ES-I3 (cell line): Measurements from ENCODE around the gene TPD52L1.
A peak's percentile ranks its signal among the peaks of the same experiment; 100 is the strongest.

ENCODE experiments used
- H3K36me3 ChIP-seq: 2 replicates; pipeline ENCODE4 v1.6.1; 2013; ENCODE audit warnings: mild to moderate bottlenecking, low read length, control low read depth, moderate library complexity; ENCODE audit not compliant: insufficient read depth
- H3K4me1 ChIP-seq: 2 replicates; pipeline ENCODE4 v1.6.1; 2013; ENCODE audit warnings: mild to moderate bottlenecking, control low read depth, low read length; ENCODE audit not compliant: insufficient read depth
- H3K9ac ChIP-seq: 2 replicates; pipeline ENCODE4 v1.6.1; 2013; ENCODE audit warnings: low read depth, mild to moderate bottlenecking, low read length, moderate library complexity
- H3K9me3 ChIP-seq: 2 replicates; pipeline ENCODE4 v1.6.1; 2013; ENCODE audit warnings: mild to moderate bottlenecking, low read length, moderate library complexity; ENCODE audit not compliant: control insufficient read depth, insufficient read depth

Gene TPD52L1

GRCh38 chr6:125153391-125154117 is at the start of gene TPD52L1:
TSS of gene TPD52L1 (plus strand) at chr6:125153773. CDS start at chr6:125153952, 179 bp downstream.
- Histone ChIP-seq H3K36me3 (no peaks in the 10 kb centered on the region), H3K9me3 (no peaks in the 10 kb centered on the region), H3K4me1 (no peaks in the 10 kb centered on the region), H3K9ac (peak within 1 kb of the TSS; percentile 80)

GRCh38 chr6:125104425-125104824 is 49.1 kb upstream of the TPD52L1 start:
- peaks cover 8% of the 10 kb centered on the region for H3K4me1 ChIP-seq
- no peaks in the 10 kb centered on the region for H3K9me3 ChIP-seq
- H3K36me3 ChIP-seq: no peaks in the 10 kb centered on the region
- no peak overlapping the region for H3K9ac ChIP-seq

GRCh38 chr6:125107048-125107447 is 46.5 kb upstream of the TPD52L1 start:
- H3K9ac ChIP-seq: no peak overlapping the region
- peaks cover 8% of the 10 kb centered on the region for H3K4me1 ChIP-seq
- H3K9me3 ChIP-seq: 0 out of 2 replicates have a peak, but pooled peaks cover 3% of the 10 kb centered on the region
- no peaks in the 10 kb centered on the region for H3K36me3 ChIP-seq

- H3K9ac ChIP-seq: no peak overlapping the region
- peaks cover 8% of the 10 kb centered on the region for H3K4me1 ChIP-seq
- 0 out of 2 replicates have a peak, but pooled peaks cover 3% of the 10 kb centered on the region for H3K9me3 ChIP-seq
- H3K36me3 ChIP-seq: no peaks in the 10 kb centered on the region
Observed at GRCh38 chr6:125107896-125108295, 45.7 kb upstream of the TPD52L1 start.

GRCh38 chr6:125110056-125110455 is 43.5 kb upstream of the TPD52L1 start:
- no peaks in the 10 kb centered on the region for H3K36me3 ChIP-seq
- no peaks in the 10 kb centered on the region for H3K4me1 ChIP-seq
- 0 out of 2 replicates have a peak, but pooled peaks cover 3% of the 10 kb centered on the region for H3K9me3 ChIP-seq
- no peak overlapping the region for H3K9ac ChIP-seq

- 0 out of 2 replicates have a peak, but pooled peaks cover 3% of the 10 kb centered on the region for H3K9me3 ChIP-seq
- no peaks in the 10 kb centered on the region for H3K36me3 ChIP-seq
- no peak overlapping the region for H3K9ac ChIP-seq
- no peaks in the 10 kb centered on the region for H3K4me1 ChIP-seq
Observed at GRCh38 chr6:125111219-125111983, 42.2 kb upstream of the TPD52L1 start.

DNA sequence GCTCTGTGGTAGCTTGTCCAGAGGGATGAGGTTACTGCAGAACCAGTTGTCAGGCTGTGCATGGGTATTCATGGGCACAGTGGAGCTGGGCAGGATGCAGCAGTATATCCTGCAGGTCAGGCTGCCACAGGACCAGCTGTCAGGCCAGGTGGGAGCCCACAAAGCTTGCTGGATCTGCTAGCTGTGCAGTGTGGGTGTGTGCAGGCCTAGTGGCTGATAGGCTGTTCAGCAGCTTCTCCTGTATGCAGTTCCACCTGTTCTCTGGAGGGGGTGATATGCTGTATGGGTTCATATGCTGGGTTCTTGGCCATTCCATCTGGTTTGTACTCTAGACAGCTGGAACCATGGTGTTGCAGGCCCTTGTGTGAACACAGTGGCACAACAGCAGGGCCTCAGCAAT is 40.6 kb upstream of the TPD52L1 start:
- H3K36me3 ChIP-seq: no peaks in the 10 kb centered on the region

DNA sequence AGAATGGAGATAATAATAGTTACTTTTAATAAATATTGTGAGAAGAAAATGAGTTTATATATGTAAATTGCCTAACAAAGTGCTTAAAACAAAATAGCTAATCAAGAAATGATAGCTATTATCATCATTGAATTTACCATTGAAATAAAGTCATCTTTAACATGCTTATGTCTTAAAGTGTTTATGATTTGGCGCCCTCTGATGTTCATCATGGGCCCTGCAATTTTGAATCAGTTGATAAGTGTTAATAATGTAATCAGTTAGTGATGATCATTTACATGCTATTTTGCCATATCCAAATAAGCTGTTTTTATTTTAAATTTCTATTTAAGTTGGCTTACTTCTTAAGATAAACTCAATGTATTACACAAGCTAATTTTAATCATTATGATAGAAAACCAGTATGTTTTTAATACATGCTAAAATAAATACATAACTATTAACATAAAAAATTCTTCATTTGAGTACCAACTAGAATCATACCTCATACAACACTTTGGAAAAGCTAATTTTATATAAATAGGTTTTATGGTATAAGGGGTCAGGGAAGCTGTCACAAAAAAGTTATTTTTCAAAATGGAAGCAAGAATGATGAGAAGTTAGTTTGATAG is 39.2 kb upstream of the TPD52L1 start:
- no peaks in the 10 kb centered on the region for H3K36me3 ChIP-seq
- H3K9ac ChIP-seq: no peak overlapping the region
- H3K4me1 ChIP-seq: no peaks in the 10 kb centered on the region

More for the DNA sequence above, 40.6 kb upstream of the TPD52L1 start:
- Histone ChIP-seq H3K9me3 (0 out of 2 replicates have a peak, but pooled peaks cover 3% of the 10 kb centered on the region), H3K4me1 (no peaks in the 10 kb centered on the region), H3K9ac (no peak overlapping the region)

GRCh38 chr6:125116170-125116569 is 37.4 kb upstream of the TPD52L1 start:
- no peaks in the 10 kb centered on the region for H3K4me1 ChIP-seq
- no peaks in the 10 kb centered on the region for H3K36me3 ChIP-seq
- no peak overlapping the region for H3K9ac ChIP-seq
- no peaks in the 10 kb centered on the region for H3K9me3 ChIP-seq

More for the DNA sequence above, 39.2 kb upstream of the TPD52L1 start:
- H3K9me3 ChIP-seq: 0 out of 2 replicates have a peak, but pooled peaks cover 3% of the 10 kb centered on the region

GRCh38 chr6:125116710-125117109 is 36.9 kb upstream of the TPD52L1 start:
- no peak overlapping the region for H3K9ac ChIP-seq
- H3K4me1 ChIP-seq: no peaks in the 10 kb centered on the region
- H3K9me3 ChIP-seq: no peaks in the 10 kb centered on the region
- H3K36me3 ChIP-seq: no peaks in the 10 kb centered on the region

DNA sequence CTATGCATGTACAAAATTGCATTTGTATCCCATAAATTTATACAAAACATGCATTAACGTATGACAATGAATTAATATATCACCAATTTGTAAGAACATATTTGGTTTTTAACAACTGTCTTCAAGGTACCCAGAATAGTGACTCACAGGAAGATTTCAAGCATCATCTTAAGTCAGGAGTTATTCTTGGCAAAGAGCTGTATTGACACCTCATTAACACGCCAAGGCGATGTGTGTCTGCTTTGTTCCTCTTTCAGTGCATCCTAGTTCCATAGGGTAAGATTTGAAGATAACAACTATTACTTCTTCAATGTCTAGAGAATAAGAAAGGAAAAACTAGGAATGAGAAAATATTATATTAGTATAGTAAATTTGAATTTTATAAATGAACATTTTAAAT is 35.8 kb upstream of the TPD52L1 start:
- Histone ChIP-seq H3K36me3 (no peaks in the 10 kb centered on the region), H3K9ac (no peak overlapping the region), H3K9me3 (no peaks in the 10 kb centered on the region), H3K4me1 (no peaks in the 10 kb centered on the region)

GRCh38 chr6:125120054-125120590 is 33.5 kb upstream of the TPD52L1 start:
- no peaks in the 10 kb centered on the region; the same call in 1 of the 2 replicates for H3K4me1 ChIP-seq
- no peaks in the 10 kb centered on the region for H3K36me3 ChIP-seq
- no peak overlapping the region for H3K9ac ChIP-seq
- no peaks in the 10 kb centered on the region; the same call in 1 of the 2 replicates for H3K9me3 ChIP-seq

DNA sequence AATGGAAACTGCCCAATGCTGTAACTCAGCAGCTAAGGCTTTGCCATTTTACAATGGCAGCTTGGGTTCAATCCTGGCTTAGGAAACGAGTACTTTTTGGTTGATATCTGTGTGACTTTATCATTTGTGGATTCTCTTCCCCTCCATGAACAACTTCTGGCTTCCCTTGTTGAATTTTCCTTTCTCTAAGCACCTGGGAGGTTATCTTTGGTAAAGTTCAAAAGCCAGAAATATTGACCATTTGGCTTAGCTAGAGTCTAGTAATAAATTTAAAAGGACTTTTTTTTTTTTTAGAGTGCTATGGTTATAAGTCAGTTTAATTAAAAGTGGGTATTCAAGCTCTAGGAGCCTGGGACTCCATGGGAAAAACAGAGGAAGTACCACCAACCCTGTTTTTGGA is 31.7 kb upstream of the TPD52L1 start:
- Histone ChIP-seq H3K9me3 (no peaks in the 10 kb centered on the region; the same call in 1 of the 2 replicates), H3K4me1 (no peaks in the 10 kb centered on the region; the same call in 1 of the 2 replicates), H3K36me3 (no peaks in the 10 kb centered on the region), H3K9ac (no peak overlapping the region)

GRCh38 chr6:125123051-125123450 is 30.5 kb upstream of the TPD52L1 start:
- H3K36me3 ChIP-seq: no peaks in the 10 kb centered on the region
- H3K9me3 ChIP-seq: no peaks in the 10 kb centered on the region; the same call in 1 of the 2 replicates
- no peak overlapping the region for H3K9ac ChIP-seq
- no peaks in the 10 kb centered on the region; the same call in 1 of the 2 replicates for H3K4me1 ChIP-seq
